ENCODE data around the gene TTC39B. TPM values are rescaled to one million over a fixed set of nuclear protein-coding genes. Genes with fewer than 3 reads are reported as not detected.
"Not testable (repeated sequence)": the region's sequence is repeated elsewhere in the genome, so short reads cannot be mapped to it uniquely, and the experiment has no call there.

TTC39B gene
- polyA plus RNA-seq (2013, experiment 1 of 2; ENCODE audit: insufficient read length) = 3.8 TPM
- 4.9 TPM for polyA plus RNA-seq (2013, experiment 2 of 2; ENCODE audit: insufficient read length)

DNA sequence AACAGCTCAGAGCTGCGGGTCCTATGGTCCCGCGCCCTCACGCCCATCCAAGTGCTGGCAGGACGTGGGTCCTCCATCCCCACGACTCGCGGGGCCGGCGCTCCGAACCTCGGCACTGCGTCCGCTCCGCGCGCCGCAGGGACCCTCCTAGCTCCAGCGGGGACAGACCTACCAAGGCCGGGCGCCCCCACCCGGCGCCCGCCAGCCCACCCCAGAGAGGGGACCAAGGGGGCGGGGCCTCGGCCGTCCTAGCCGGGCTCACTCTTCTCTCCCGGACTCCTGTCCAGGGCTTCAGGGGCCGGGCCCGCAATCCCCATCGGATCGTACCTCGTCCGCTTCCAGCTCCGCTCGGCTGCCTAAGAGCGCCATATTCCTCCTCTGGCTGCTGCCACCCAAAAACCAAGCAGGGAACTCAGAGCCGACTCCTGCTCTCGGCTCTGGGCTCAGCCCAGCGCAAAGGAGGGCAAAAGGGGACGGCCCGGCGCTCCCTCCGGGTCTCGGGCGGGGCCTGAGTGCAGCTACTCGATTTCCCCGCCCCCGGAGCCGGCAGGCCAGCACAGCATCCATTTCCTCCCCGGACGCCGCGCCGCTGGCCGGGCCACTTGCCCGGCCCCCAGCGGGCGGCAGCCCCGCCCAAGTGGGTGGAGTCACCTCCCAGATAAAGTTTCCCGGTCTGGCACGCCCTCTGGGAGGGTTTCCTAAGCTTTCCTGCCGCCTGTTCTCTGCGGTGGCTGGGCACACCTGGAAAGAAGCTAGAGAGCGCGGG is at the start of gene TTC39B:
TSS of gene TTC39B (minus strand) at position 460 of the 766 bp plus-strand sequence. CDS start at position 369, 91 bp downstream.
- DNase-seq = peak; percentile 94

DNA sequence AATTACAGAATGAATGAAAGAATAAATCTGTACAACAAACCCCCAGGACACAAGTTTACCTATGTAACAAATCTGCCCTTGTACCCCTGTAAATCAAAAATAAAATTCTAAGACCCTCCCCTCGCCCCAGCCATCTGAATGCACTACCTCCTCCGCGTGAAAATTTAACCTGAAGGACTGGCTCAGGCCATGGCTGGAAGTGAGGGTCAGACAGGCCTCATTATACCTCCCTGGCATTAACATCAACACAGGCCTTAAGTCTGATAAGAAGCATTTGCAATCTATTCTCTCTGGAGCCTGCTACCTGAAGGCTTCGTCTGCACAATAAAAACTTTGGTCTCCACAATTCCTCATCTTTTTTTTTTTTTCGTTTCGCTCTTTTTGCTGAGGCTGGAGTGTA is 48.7 kb upstream of the TTC39B start:
- DNase-seq = no peak

- no peak for DNase-seq
These were observed 47.7 kb upstream of the TTC39B start for GRCh38 chr9:15354713-15355112.

GRCh38 chr9:15353892-15354291 is 46.9 kb upstream of the TTC39B start:
- DNase-seq = no peak

DNA sequence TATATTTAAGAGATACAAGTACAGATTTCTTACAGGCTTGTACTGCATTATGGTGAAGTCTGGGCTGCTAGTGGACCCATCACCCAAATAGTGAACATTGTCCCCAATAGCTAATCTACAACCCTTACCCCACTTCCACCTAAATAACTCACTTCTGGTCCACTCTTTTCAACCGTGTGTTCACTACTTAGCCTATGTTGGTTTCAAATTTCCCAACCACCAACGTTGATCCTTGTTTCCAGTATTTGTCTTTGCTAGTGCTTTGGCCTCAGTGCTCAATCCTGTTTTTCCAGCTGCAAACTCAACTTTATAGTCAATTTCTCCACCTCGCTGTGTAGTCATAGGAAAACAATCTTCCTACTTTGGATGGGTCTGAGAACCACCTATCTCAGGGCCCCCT is 45.3 kb upstream of the TTC39B start:
- DNase-seq = no peak

DNA sequence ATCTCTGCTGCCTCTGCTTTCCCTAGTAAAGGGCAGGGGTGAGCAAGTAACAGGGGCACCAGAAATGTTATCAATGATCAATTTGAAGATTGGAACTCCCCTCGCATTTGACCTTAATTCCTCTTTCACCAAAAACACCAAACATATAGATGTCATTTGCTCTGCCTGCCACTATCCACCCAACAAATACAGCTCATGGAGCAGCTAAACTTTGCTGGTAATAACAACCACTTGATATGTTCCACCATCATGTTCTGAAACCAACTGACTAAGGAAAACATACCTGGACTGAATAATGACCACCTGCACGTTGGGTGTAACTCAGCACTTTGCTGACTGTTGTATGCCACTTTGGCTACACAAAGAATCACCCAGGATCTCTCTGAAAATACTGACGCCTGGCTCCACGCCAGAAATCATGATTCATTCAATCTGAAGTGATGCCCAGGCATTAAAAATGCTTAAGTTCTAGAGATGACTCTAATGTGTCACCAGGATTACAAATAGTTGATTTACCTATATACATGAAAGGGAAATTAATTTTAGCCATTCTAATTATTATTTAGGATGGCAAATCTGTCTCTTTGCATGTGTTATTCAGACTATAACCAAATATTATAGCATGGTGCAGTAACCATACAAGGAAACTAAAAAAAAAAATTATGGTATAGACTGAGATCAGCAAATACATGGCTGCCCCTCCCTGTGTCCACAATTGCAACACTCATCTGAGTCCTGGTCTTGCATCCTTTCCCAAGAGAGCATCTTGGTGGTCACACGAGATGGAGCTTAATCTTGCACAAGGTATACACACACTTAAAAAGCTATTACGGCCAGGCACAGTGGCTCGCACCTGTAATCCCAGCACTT is 43.1 kb upstream of the TTC39B start:
- peak; percentile 35 for DNase-seq

GRCh38 chr9:15346837-15347236 is 39.8 kb upstream of the TTC39B start:
- DNase-seq = no peak

GRCh38 chr9:15344191-15344590 is 37.2 kb upstream of the TTC39B start:
- DNase-seq = no peak

DNA sequence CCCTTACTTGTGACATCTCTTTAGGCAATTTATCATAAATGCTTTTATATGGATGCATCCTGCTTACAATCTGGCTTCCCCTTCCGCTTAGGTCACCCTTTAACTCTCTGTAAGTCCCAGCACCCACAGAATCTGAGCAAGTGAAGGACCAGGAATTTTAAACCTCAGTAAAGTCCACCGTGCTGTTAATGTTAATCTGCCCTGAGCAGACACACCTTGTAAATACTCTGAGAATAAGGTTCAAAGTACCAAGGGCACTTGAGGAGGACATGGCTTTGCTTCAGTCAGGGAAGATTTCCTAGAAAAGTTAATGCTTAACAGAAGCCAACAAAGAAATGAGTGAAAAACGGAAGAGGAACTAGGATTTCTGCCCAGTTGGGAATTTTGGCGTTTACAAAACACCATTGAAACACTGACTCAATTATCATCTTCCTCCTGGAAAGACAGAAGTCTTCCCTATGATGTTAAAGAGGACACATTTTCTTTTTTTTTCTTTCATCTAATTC is 26.4 kb upstream of the TTC39B start:
- DNase-seq = no peak

DNA sequence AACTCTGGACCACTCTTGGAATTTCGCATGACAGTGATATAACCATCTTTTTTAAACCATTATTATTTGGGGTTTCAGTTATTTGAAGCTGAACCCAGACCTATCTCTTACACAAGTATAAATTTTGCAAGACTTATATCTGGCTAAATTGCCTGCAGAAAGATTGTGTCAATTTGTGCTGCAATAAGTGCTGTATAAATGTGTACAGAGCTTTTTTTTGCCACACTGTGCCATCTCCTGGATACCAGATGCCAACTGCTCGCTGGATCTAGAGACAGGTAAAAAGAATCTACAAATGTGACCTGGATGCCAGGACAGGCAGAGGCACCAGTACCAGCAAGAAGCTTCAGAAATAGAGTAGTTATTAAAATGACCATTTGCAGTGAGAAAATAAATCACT is 25.9 kb upstream of the TTC39B start:
- DNase-seq = no peak

- no peak for DNase-seq
These were observed 22.6 kb upstream of the TTC39B start for GRCh38 chr9:15329539-15330109.

- DNase-seq = no peak
These were observed 21.9 kb upstream of the TTC39B start for GRCh38 chr9:15328946-15329345.

DNA sequence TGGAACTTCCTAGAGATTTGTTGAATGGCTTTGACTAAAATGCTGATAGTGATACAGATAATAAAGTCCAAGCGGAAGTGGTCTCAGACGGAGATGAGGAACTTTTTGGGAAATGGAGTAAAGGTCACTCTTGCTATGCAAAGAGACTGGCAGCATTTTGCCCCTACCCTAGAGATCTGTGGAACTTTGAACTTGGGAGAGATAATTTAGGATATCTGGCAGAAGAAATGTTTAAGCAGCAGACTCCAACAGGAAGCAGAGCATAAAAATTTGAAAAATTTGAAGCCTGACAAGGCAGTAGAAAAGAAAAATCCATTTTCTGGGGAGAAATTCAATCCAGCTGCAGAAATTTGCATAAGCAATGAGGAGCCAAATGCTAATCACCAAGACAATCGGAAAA is 15.7 kb upstream of the TTC39B start:
- DNase-seq = not testable (repeated sequence)

DNA sequence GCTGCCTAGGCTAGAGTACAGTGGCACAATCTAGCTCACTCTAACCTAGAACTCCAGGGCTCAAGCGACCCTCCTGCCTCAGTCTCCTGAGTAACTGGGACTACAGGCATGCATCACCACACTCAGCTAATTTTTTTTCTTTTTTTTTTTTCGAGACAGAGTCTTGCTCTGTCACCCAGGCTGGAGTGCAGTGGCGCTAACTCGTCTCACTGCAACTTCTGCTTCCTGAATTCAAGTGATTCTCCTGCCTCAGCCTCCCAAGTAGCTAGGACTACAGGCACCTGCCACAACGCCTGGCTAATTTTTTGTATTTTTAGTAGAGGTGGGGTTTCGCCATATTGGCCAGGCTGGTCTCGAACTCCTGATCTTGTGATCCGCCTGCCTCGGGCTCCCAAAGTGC is 12.6 kb upstream of the TTC39B start:
- DNase-seq = not testable (repeated sequence)

DNA sequence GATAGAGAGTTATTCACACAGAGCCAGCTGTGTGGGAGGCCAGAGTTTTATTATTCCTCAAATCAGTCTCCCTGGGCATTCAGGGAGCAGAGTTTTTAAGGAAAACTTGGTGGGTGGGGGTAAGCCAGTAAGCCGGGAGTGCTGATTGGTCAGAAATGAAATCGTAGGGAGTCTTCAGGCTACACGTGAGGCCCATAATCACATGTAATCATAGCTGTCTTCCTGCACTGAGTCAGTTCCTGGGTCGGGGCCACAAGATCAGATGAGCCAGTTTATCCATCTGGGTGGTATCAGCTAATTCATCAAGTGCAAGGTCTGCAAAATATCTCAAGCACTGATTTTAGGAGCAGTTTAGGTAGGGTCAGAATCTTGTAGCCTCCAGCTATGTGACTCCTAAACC is 10.8 kb upstream of the TTC39B start:
- DNase-seq = peak; percentile 41

GRCh38 chr9:15311607-15312006 is 4.6 kb upstream of the TTC39B start:
- DNase-seq = no peak

GRCh38 chr9:15310107-15310850 is 3.3 kb upstream of the TTC39B start:
- no peak for DNase-seq

GRCh38 chr9:15308511-15308910 is 1.5 kb upstream of the TTC39B start:
- peak; percentile 89 for DNase-seq

- DNase-seq = no peak
These were observed 466 bp upstream of the TTC39B start for GRCh38 chr9:15307523-15307841.

- DNase-seq = peak; percentile 33
These were observed 804 bp downstream of the TTC39B start for GRCh38 chr9:15306068-15306756.

DNA sequence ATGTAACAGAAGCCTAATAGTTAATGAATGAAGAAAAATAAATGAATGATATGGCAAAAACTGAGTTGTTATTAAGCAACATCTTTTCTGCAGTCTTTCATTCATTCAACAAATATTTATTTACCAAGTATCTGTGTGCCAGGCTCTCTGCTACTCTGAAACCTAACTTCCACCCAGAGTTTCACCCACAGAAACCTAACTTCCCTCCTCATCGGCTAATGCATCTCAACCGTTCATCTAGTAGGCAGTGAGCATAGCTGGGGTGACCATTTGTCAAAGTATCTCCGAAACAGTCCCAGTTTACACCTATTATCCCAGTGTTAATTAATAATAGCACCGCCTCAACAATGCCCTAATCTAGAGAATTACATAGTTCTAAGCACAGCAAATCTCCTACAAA is 1.5 kb downstream of the TTC39B start:
- DNase-seq = no peak

DNA sequence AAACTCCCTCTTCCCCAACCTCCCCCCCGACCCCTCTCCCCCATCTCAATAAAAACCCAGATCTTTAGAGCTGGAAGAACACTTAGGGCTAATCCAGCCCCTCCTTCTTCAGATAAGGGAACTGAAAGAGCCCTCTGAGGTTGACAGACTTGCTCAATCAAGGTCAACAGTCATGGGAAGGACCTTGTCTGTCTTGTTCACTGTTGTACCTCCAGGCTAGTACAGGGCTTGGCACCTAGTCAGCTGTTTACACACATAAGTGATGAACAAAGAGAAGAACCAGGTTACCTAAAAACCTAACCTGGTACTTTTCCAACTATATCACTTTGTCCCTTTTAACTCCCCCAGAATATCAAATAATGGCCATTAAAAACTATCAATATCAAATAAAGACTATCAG is 2.4 kb downstream of the TTC39B start:
- DNase-seq = no peak
